NCI-H128 (cell line): ENCODE results near the gene MAGEA9B.
"Not testable (repeated sequence)": the region's sequence is repeated elsewhere in the genome, so short reads cannot be mapped to it uniquely, and the experiment has no call there.

Experiments used
- DNase-seq: peaks from one replicate; lab custom pipeline; 2025; ENCODE audit not compliant: unreplicated experiment; lab: John Stamatoyannopoulos, UW

The MAGEA9B gene

GRCh38 chrX:149537474-149537873 is 49.8 kb downstream of the MAGEA9B start:
- DNase-seq: not testable (repeated sequence)

DNA sequence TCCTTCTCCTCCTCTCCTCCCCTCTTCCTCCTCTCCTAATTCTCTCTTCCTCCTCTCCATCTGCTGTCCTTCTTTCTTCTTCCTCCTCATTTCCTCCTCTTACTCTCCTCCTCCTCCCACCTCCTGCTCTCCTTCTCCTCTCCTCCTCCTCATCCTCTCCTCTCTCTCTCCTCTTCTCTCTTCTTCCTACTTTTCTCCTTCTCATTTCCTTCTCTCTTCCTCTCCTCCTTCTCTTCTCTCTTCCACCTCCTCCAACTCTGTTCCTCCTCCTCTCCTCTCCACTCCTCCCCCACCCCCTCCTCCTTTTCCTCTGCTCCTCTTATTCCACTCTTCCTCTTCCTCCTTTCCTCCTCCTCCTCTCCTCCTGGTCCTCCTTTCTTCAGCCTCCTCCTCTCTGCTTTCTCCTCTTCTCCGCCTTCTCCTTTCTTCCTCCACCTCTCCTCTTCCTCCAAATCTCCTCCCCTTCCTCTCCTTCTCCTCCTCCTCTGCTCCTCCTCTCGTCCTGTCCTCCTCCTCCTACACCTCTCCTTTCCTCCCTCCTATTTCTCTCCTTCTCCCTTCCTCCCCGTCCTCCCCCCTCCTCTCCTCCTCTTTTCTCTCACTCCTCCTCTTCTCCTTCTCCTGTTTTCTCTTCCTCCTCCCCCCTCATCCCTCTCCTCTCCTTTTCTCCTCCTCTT is 52.2 kb downstream of the MAGEA9B start:
- not testable (repeated sequence) for DNase-seq

DNA sequence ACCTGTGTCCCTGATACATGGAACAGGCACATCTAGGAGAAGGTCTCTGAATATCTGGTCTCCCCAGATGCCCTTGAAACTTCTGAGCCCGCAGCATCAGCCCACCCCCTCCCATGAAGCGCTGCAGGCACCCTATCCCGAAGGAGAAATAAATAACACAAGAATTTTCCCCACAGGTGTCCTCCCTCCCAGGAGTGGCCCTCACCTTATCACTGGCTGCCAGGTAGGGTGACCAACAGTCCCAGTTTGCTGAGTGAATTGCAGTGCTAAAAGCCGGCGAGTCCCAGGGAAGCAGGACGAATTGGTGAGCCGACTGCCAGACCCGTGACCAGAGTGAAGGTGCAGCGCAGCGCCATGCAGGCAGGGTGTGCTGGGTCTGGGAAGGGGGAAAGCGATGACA is 53.3 kb downstream of the MAGEA9B start:
- not testable (repeated sequence) for DNase-seq

DNA sequence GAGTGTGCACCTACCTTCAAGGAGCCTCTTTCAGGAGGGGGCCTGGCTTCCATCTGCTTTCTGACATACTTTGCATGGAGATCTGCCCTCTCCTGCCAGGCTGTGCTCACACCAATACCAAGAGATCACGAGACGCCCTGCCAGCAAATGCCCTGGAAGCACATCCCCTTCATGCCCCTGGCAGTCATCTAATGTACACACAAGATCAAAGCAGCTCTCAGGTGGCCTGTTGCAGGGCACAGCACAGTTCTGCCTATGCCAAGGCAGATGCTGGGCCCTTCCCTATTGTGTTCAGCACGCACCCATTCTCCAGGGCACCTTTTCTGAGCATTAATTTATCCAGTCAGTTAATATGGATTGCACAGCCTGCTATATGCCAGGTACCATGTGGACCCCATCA is 54.4 kb downstream of the MAGEA9B start:
- DNase-seq: not testable (repeated sequence)
